Adrenal gland (tissue), 12 donors: Measurements from ENCODE around the gene SLC66A1. TPM values are rescaled to one million over a fixed set of nuclear protein-coding genes. Genes with fewer than 3 reads are reported as not detected.

Experiments
- DNase-seq, 7 donors: peaks; one replicate each; pipeline ENCODE4 v3.0.0-alpha.2; 2019 to 2020
- H3K27ac ChIP-seq, 5 donors: fragments of 200-600 bp; sonication (generic) in 4 of 5; 1 replicate in 3 of 5; 2 replicates in 2 of 5; pipeline versions ENCODE4 v1.5.1 to v1.8.0; 2016 to 2020; ENCODE audit warnings: mild to moderate bottlenecking in 1 of 5
- H3K27me3 ChIP-seq: fragments of 200-600 bp; 2 replicates; pipeline ENCODE4 v1.8.0; 2021
- H3K36me3 ChIP-seq, 2 donors: fragments of 200-600 bp; replicated peaks in 1 of 2; 1 replicate in 1 of 2; 2 replicates in 1 of 2; pipeline versions ENCODE4 v1.5.1 to v1.8.0; 2018 to 2022
- H3K4me1 ChIP-seq, 2 donors: fragments of 200-600 bp; replicated peaks in 1 of 2; 1 replicate in 1 of 2; 2 replicates in 1 of 2; pipeline versions ENCODE4 v1.5.1 to v1.8.0; 2018 to 2021
- H3K4me3 ChIP-seq, 4 donors: fragments of 200-600 bp; sonication (generic) in 3 of 4; one replicate each; pipeline ENCODE4 v1.5.1; 2016 to 2018
- H3K9me3 ChIP-seq, 3 donors: fragments of 200-600 bp; sonication (generic) in 1 of 3; replicated peaks in 1 of 3; 1 replicate in 2 of 3; 2 replicates in 1 of 3; pipeline versions ENCODE4 v1.5.1 to v1.8.0; 2016 to 2021
- POLR2A ChIP-seq, 2 donors: fragments of 450-650 bp; IDR thresholded peaks; one replicate each; pipeline ENCODE4 v1.6.1; 2017; ENCODE audit warnings: antibody characterized with exemption in 2 of 2, mild to moderate bottlenecking in 2 of 2, moderate library complexity in 1 of 2
- WGBS, 4 donors: extraction: QIAGEN DNeasy Blood & Tissue Kit in 2 of 4; methylation state at CpG; one replicate each; pipeline versions ENCODE4 v1.1.5 to v1.1.7; 2013 to 2017; 5-methylcytosine and 5-hydroxymethylcytosine counted together
- intact Hi-C, 2 donors: fragments of 100-400 bp; cut with DNase I; formaldehyde crosslinking; loops; one replicate each; pipeline versions ENCODE4 v1.14.1 to v1.15.0; 2022 to 2023
- polyA plus RNA-seq, 3 donors: library from polyadenylated mRNA; stranded (reverse); fragments of 200-250 nt in 2 of 3; fragments of 350-450 nt in 1 of 3; fragmentation: Illumina TruSeq in 1 of 3; extraction: RNeasy Lipid Tissue Mini Kit (QIAGEN cat#74804) in 1 of 3; gene quantifications; one replicate each; pipeline ENCODE4 v1.2.3, GENCODE V29; 2013 to 2014
- small RNA-seq, 2 donors: library from RNA; depleted of rRNA; stranded (forward); fragments of <200 nt; gene quantifications; one replicate each; pipeline ENCODE3, GENCODE V24; 2016
- total RNA-seq, 9 donors: library from RNA; depleted of rRNA in 4 of 9; stranded (reverse); fragments of >200 nt in 4 of 9; fragments of 120-200 nt in 1 of 9; fragmentation: NEBNext Ultra II Directional in 1 of 9; extraction: Animal tissue kit (Norgen Biotek cat#: 25700) in 1 of 9; gene quantifications; one replicate each; pipeline versions ENCODE4 v1.1.0 to v1.2.4, GENCODE V29; 2013 to 2023
- TF ChIP-seq, protein P1 (sequence below), 6 experiments: fragments of 450-650 bp in 4 of 6; fragments of 200-600 bp in 2 of 6; sonication (generic) in 1 of 6; IDR thresholded peaks; 1 replicate in 5 of 6; 2 replicates in 1 of 6; pipeline versions ENCODE4 v1.5.1 to v1.8.0; 2016 to 2021; ENCODE audit warnings: antibody characterized with exemption in 6 of 6, mild to moderate bottlenecking in 2 of 6, moderate library complexity in 1 of 6
- donor health status: healthy with polysubstance abuse.
- donor health status: Bipolar disorder and iron deficiency.
- donor health status: DM: yes; HTN: yes; CAD: no.
- donor health status: DM: no; HTN: no; CAD: no.
- donor health status: DM: no; HTN: no; CAD: no.
- donor health status: DM: yes; HTN: yes; CAD: no.

Gene SLC66A1
- total and polyA plus RNA-seq, 12 donors: 19.1 to 82.9 (median 36.5) TPM

- peaks cover 21 to 25% of the 10 kb centered on the region in 2 donors for H3K4me1 ChIP-seq
- H3K27ac ChIP-seq: no peak overlapping the region
- no peaks in the 10 kb centered on the region for H3K9me3 ChIP-seq
- intact Hi-C loops: no loop called here
- peaks cover 0 to 59% of the 10 kb centered on the region in 2 donors for H3K36me3 ChIP-seq
- 95 to 99% (median 98%) methylated on average over 7 of the region's 7 CpGs for WGBS, 4 donors
- no peak overlapping the region for H3K4me3 ChIP-seq
- DNase-seq: no peak
- no peak for TF ChIP-seq POLR2A (IDR thresholded peaks at IDR 0.05)
- TF ChIP-seq, protein P1, sequence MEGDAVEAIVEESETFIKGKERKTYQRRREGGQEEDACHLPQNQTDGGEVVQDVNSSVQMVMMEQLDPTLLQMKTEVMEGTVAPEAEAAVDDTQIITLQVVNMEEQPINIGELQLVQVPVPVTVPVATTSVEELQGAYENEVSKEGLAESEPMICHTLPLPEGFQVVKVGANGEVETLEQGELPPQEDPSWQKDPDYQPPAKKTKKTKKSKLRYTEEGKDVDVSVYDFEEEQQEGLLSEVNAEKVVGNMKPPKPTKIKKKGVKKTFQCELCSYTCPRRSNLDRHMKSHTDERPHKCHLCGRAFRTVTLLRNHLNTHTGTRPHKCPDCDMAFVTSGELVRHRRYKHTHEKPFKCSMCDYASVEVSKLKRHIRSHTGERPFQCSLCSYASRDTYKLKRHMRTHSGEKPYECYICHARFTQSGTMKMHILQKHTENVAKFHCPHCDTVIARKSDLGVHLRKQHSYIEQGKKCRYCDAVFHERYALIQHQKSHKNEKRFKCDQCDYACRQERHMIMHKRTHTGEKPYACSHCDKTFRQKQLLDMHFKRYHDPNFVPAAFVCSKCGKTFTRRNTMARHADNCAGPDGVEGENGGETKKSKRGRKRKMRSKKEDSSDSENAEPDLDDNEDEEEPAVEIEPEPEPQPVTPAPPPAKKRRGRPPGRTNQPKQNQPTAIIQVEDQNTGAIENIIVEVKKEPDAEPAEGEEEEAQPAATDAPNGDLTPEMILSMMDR (IDR thresholded peaks at IDR 0.05): no peak
- H3K27me3 ChIP-seq: no peaks in the 10 kb centered on the region
Measured at GRCh38 chr1:19376428-19377372, 64.6 kb downstream of the SLC66A1 start.

DNA sequence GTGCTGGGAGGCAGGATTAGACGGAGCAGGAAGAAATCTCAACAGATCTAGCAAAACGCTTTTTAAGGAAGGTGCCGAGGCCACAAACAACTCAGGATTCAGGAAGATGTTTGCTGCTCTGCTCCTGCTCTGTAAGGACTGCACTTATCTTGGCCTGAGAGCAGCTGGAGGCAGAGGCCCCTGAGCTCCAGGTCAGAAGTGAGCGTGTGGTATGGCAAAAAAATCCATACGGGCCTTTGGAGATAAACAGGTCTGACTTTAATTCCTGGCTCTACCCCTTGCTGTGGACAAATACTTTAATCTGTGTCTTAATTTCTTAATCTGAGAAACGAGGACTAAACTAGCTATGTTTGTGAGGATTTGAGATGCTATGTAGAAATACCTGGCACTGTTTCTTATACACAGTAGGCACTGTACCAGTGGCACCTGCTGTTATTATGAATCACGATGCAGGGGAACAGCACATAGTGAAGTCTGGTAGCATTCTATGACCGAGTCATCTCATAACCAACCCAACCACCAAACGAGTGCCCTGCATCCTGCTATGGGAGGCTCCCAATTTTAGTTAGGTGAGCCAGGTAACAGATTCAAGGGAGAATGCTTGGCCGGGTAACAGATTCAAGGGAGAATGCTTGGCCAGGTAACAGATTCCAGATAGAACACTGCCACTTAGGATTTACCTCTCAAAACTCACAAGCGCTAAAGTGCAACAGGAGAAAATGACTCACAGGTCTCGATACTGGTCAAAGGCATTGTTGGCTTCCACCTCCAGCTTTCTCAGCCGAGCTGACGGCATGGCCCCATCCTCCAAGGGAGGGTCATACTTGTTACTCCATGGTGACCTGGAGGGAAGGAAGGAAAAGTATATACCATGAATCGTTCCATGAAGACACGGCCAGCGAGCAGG, 65.9 kb downstream of the SLC66A1 start:
- Histone ChIP-seq H3K9me3 (no peaks in the 10 kb centered on the region), H3K36me3 (peaks cover 0 to 62% of the 10 kb centered on the region in 2 donors), H3K4me3 (no peak overlapping the region), H3K27me3 (no peaks in the 10 kb centered on the region), H3K4me1 (peaks cover 9 to 13% of the 10 kb centered on the region in 2 donors), H3K27ac (no peak overlapping the region)
- WGBS, 4 donors: 88 to 94% (median 94%) methylated on average over 17 of the region's 17 CpGs
- no peak for DNase-seq
- TF ChIP-seq POLR2A (IDR thresholded peaks at IDR 0.05): no peak
- TF ChIP-seq, protein P1 (IDR thresholded peaks at IDR 0.05): no peak
- intact Hi-C loops: no loop called here

Small RNA genes within 50 kb of the gene (small RNA-seq; reads per million reads assigned to genes)
- gene RNU6-1099P: 0 reads per million in 2 donors

Other genes with a start within 250 kb of the SLC66A1 start
- 100 to 1,000 TPM; 105 to 167 (median 117) TPM for gene UBR4, start 102.1 kb upstream of the SLC66A1 start, total RNA-seq
- gene UBR4, start 102.1 kb upstream of the SLC66A1 start, polyA plus RNA-seq: 100 to 1,000 TPM in 2 of 3 donors, 10 to 100 TPM in 1; 82.3 to 278 (median 245) TPM
- 10 to 100 TPM; 39.2 to 64.8 (median 44.5) TPM for gene EMC1, start 60.8 kb upstream of the SLC66A1 start, total RNA-seq
- gene EMC1, start 60.8 kb upstream of the SLC66A1 start, polyA plus RNA-seq: 10 to 100 TPM in 2 of 3 donors, 1 to 10 TPM in 1; 8.9 to 34.9 (median 14.0) TPM
- gene MRTO4, start 60.5 kb upstream of the SLC66A1 start, total RNA-seq: 10 to 100 TPM; 16.6 to 44.6 (median 20.8) TPM
- gene MRTO4, start 60.5 kb upstream of the SLC66A1 start, polyA plus RNA-seq: 10 to 100 TPM; 46.4 to 64.0 (median 51.1) TPM
- gene AKR7A3, start 23.6 kb upstream of the SLC66A1 start, total RNA-seq: 10 to 100 TPM in 1 of 9 donors, 1 to 10 TPM in 8; 1.1 to 11.3 (median 4.3) TPM
- gene AKR7A3, start 23.6 kb upstream of the SLC66A1 start, polyA plus RNA-seq: 1 to 10 TPM; 3.3 to 4.9 (median 4.8) TPM
- 100 to 1,000 TPM in 7 of 9 donors, 10 to 100 TPM in 2; 88.8 to 235 (median 141) TPM for gene AKR7A2, start 182 bp upstream of the SLC66A1 start, total RNA-seq
- gene AKR7A2, start 182 bp upstream of the SLC66A1 start, polyA plus RNA-seq: 10 to 100 TPM; 20.0 to 59.4 (median 23.2) TPM
- gene CAPZB, start 173.2 kb downstream of the SLC66A1 start, total RNA-seq: 100 to 1,000 TPM in 8 of 9 donors, 10 to 100 TPM in 1; 99.7 to 386 (median 154) TPM
- 100 to 1,000 TPM; 156 to 314 (median 171) TPM for gene CAPZB, start 173.2 kb downstream of the SLC66A1 start, polyA plus RNA-seq